ENCODE results near the gene KLHDC2.
"Not testable (repeated sequence)": the region's sequence is repeated elsewhere in the genome, so short reads cannot be mapped to it uniquely, and the experiment has no call there.

KLHDC2 gene

DNA sequence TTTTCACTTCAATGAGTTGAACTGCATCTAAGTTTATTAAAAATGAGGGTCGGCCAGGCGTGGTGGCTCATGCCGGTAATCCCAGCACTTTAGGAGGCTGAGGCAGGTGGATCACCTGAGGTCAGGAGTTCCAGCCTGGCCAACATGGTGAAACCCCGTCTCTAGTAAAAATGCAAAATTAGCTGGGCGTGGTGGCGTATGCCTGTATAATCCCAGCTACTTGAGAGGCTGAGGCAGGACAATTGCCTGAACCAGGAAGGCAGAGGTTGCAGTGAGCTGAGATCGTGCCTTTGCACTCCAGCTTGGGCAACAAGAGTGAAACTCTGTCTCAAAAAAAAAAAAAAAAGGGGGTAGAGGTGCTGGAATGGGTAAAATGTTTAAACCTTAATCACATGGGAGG, 13.1 kb downstream of the KLHDC2 start:
- not testable (repeated sequence) for DNase-seq

DNA sequence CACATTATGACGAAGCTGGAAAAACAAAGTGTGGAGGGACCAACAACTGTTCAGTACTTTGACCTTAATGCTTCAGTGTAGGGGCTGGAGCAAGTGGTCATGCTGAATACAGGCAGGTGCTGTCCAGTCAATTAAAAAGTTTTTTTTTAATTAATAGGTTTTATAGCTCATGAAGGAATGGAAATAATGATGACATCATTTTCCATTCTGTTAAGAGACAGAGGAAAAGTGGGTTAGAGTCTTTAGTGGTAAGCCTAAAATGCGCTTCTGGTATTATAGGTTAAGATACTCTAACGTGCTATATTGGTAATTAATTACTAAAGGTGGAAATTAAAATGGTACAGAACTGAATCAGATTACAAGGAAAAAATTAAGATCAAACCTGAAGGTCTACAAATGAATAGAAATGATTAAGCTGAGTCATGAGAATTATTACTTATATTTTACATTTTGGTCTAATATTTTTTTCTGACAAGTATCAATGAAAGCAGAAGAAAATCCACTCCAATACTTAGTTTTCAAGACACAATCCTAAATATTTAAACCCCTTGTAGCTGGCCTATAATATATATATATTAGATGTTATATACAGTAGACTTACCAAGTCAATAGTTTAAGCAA, 15.6 kb downstream of the KLHDC2 start:
- DNase-seq, result no peak

DNA sequence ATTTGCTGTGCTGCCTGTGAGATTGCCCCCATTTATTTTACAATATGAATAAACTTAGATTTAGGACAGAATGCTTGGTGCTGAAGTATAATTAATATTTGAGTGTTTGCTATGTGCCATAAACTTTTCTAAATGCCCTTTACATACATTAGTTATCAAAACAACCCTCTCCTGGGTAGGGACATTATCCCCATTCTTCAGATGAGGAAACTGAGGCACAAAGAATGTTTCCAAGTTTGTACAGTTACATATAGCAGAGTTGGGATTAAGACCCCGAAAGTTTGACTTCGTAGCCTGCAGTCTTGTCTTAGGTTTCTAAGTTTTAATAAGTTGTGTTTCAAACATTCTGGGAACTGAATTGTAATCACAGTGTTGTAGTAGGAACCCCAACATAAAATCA, 18.4 kb downstream of the KLHDC2 start:
- DNase-seq, result no peak

GRCh38 chr14:49792618-49793017, 24.7 kb downstream of the KLHDC2 start:
- no peak for DNase-seq

DNA sequence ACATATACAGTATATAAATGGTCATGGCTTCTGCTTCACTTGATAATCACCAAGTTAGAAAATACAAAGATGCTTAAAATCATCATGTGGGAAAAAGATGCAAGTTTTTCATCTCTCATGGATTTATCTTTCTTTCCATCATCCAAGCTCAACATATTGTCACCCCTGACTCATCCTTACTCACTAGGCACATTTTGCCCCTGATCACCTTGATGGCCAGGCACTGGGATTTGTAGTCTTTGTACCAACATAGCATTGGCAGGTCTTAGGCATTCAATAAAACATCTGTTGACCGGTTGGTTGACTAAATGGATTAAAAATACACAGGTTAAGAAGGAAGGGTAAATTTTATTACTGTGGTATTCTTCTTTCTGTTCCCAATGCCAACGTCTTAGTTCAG, 28.1 kb downstream of the KLHDC2 start:
- DNase-seq, result no peak

DNA sequence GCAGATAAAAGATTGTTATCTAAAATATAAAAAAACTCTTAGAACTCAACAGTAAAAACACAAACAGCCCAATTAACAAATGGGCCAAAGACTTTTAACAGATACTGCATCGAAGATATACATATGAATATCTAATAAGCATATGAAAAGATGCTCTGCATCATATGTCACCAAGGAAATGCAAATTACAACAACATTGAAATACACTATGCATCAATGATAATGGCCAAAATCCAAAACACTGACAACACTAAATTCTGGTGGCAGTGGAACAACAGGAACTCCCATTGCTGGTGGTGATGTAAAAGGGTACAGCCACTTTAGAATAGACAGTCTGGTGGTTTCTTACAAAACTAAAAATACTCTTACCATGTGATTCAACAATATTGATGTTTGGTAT, 40.8 kb downstream of the KLHDC2 start:
- DNase-seq, result no peak

DNA sequence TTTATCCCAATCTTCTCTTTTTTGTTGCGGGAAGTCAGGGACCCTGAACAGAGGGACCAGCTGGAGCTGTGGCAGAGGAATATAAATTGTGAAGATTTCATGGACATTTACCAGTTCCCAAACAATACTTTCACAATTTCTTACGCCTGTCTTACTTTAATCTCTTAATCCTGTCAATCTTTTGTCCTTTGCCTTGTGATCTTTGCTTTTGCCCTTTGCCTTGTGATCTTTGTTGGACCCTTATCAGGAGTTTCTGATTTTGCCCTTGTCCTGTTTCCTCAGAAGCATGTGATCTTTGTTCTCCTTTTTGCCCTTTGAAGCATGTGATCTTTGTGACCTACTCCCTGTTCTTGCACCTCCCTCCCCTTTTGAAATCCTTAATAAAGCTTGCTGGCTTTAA, 48.2 kb downstream of the KLHDC2 start:
- DNase-seq, result not testable (repeated sequence)

DNA sequence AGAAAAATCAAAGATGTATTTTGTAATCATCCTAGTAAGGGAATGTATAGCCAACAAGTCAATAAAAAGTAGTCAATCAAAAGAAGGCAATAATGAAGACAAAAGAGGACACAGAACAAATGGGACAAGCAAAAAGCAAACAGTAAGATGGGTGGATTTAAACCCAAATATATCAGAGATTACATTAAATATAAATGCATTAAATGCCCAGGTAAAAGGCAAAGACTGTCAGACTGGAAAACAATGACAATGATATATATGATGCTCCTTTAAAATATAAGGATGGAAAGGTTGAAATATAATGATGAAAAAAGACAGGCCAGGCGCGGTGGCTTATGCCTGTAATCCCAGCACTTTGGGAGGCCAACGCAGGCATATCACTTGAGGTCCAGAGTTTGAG, 48.9 kb downstream of the KLHDC2 start:
- DNase-seq, result no peak

DNA sequence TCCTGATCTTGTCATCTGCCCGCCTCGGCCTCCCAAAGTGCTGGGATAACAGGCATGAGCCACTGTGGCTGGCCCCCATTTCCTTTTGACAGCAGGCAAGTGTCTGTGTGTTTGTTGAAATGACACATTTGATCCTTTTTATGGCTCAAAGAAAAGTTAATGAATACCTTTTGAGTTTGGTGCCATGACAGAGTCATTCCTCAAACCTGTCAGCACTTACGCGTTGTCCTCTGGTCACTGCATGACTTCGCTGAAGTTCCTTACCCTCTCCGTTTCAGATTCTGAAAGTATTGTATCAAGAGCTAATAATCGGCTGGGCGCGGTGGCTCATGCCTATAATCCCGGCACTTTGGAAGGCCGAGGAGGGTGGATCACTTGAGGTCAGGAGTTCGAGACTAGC, 52.2 kb downstream of the KLHDC2 start:
- no peak for DNase-seq

GRCh38 chr14:49828640-49829039, 60.7 kb downstream of the KLHDC2 start:
- DNase-seq, result no peak
